ENCODE measurements around the gene CRYBG1.

GRCh38 chr6:106537662-106538061, 177.1 kb downstream of the CRYBG1 start:
- TF ChIP-seq YY1 (IDR thresholded peaks at IDR 0.05; ENCODE audit: low read depth, low read length) (no peak), CEBPB (IDR thresholded peaks at IDR 0.05; ENCODE audit: borderline replicate concordance in 1 of 2, low read depth in 2 of 2, low read length in 2 of 2) (no peak), HDAC6 (IDR thresholded peaks at IDR 0.05; ENCODE audit: unreplicated experiment) (no peak), CTCF (IDR thresholded peaks at IDR 0.05 in 2 of 3, conservative IDR thresholded peaks at IDR 0.05 in 1 of 3; ENCODE audit: control insufficient read depth in 2 of 3, extremely low read depth in 1 of 3, insufficient read depth in 1 of 3, low read depth in 3 of 3, low read length in 3 of 3) (no peak)
